ENCODE results near the gene CEP97.
"Not testable (repeated sequence)": the region's sequence is repeated elsewhere in the genome, so short reads cannot be mapped to it uniquely, and the experiment has no call there.

CEP97 gene

DNA sequence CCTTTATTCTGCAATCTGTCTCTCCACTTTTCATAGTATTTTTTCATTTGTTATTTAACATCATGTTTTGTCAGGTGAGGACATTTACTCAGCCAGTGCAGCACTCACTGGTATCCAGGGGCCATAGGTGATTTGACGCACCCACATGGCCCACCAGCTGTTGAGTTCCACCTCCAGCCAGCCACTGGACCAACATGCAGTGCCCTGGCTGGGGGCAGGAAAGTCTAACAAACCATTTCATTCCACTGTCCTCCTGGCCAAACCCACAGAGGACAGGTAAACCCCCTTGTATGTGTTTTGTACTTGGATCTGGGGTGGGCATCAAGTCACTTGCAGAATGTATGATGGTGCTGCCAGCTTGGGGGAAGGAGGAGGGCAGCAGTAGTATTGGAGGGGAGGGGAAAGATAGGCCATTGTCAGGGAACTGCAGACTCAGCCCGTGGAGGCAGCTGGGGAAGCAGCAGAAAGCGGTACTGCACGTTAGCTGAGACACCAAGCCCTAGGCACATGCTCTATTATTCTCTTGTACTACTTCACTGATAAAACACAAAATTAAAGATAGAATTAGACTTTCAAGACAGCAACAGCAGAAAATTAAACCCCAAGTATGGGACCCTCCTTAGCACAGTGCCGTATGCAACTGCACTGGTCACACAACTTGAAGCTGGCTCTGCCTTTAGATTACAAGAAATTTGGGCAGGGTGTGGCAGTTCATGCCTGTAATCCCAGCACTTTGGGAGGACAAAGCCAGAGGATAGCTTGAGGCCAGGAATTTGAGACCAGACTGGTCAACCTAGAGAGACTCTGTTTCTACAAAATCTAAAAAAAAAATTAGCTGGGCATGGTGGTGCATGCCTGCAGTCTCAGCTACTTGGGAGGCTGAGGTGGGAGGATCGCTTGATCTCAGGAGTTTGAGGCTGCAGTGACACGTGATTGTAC, 22.4 kb upstream of the CEP97 start:
- no peak for DNase-seq (ENCODE audit: low read depth in 3 of 3)

DNA sequence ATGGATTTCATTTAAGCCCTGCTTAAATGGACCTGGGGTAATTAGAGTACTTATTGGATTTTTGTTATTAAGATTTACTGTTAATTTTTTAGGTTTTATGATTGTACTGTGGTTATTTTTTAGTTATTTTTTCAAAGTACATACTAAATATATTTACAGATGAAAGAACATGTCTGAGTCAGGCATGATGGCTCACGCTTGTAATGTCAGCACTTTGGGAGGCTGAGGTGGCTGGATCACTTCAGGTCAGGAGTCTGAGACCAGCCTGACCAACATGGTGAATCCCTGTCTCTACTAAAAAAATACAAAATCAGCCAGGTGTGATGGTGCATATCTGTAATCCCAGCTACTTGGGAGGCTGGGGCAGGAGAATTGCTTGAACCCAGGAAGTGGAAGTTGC, 21.7 kb upstream of the CEP97 start:
- no peak for DNase-seq (ENCODE audit: low read depth in 3 of 3)

DNA sequence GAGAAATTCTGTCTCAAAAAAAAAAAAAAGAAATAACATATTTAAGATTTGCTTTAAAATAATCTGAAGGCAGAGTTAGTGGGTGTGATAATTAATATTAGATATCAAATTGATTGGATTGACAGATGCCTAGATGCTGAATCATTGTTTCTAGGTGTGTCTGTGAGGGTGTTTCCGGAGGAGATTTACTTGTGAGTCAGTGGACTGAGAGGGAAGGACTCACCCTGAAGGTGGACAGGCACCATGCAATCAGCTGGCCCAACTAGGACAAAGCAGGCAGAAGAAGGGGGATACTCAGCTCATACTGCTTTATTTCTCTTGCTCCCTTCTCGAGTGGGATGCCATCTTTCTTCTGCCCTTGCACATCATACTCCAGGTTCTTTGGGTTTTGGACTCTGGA, 21.2 kb upstream of the CEP97 start:
- DNase-seq (ENCODE audit: low read depth in 3 of 3) = no peak

DNA sequence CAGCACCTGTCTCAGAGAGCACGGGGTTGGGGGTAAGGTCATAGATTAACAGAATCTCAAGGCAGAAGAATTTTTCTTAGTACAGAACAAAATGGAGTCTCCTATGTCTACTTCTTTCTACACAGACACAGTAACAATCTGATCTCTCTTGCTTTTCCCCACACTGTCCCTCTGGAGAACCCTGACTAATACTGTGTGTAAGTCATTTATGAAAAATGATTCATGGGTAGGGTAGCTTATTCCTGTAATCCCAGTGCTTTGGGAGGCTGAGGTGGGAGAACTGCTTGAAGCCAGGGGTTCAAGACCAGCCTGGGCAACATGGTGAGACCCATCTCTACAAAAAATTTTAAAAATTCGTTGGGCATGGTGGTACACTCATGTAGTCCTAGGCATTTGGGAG, 19.8 kb upstream of the CEP97 start:
- not testable (repeated sequence) for DNase-seq (ENCODE audit: low read depth in 3 of 3)

DNA sequence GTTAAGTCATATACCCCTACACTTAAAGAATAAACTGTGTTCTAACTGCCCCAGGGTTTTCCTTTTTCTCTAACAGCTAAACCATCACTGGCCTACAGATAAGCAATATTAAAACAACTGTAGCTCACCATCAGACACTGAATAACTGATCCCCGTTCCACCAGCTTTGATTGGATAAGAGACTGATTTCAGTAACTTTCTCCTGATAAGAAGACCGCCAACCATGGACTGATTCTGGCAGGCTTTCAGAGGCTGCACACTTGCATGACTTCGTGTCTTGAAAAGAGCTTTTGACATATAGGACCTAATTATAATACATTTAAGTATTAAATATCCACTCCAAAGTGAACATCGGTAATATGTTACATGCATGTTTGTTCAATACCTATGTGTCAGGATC, 15.3 kb upstream of the CEP97 start:
- no peak for DNase-seq (ENCODE audit: low read depth in 3 of 3)

DNA sequence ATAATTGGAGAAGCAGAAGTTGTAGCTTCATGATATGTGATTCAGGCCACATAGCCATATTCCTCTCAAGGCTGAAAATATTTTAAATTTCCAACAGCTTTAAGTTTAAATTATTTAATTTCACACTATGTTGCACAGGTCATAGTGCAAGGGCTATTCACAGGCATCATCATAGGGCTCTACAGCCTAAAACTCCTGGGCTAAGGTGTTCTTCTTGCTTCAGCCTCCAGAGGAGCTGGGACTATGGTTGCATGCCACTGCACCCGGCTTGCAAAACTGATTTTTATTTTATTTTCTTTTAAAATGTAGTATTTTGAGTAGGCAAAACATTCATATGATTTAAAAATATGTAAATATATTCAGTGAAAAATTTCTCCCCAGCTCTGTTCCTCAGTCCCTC, 6.0 kb upstream of the CEP97 start:
- DNase-seq (ENCODE audit: low read depth in 3 of 3) = no peak

DNA sequence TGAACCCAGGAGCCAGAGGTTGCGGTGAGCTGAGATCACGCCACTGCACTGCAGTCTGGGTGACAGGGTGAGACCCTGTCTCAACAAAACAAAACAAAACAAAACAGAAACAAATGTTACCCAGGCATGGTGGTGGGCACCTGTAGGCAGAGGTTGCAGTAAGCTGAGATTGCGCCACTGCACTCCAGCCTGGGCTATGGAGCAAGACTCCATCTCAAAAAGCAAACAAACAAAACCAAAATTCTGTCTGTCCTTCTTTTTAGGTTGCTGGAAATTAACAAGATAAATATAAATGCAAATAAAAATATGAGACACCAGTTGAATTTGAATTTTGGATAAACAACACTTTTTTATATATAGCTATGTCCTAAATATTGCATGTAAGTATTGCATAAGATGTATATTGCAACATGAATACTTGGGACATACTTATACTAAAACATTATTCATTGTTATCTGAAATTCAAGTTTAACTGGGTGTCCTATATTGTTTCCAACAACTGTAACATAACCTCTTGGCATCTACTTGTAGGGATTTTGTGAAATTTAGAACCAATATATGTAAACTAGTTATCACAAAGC, 4.7 kb upstream of the CEP97 start:
- DNase-seq (ENCODE audit: low read depth in 3 of 3) = no peak

DNA sequence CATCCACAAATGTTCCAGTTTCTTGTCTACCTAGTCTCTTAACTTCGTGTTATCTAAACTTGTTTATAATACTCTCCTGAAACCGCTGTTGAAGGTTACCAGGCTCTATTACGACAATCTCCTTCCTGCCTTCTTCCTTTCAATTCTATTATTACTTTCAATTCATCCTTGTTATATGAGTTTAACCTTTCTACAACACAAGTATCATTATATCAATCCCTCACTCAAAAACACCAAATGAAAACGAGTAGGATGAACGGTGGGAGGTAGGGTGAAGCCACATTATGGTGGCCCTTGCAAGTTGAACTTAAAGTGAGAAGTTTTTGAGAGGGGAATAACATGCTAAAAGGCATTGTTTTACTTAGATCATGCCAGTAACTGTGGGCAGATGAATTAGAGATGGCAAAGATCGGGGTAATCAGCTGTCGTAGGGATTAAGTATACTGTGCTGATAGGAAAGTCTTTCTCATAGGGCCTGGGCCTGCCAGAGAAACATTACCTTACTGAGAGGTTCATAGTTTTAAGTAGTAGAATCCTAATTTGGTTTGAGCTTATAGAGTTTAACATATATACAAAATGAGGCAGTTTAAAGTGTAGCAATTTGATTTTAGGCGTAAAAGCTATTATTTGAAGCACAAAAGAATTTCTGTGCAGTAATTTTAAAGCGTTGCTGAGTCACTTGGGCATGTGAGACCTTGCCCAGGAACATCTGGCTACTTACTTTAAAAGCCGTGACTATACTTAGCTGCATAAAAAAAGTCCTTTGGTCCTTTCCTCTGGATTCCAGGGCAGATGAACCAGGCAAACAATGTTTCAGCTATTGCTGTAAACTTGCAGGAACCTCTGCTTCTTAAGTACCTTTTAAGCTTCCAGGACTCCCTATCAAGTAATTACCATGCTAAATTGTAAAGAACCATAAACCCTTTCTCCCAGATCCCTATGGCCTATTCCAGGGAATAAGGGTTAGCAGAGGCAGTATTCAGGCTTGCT, 3.3 kb upstream of the CEP97 start:
- peak in 1 of 3 donors; percentile 13 for DNase-seq (ENCODE audit: low read depth in 3 of 3)

DNA sequence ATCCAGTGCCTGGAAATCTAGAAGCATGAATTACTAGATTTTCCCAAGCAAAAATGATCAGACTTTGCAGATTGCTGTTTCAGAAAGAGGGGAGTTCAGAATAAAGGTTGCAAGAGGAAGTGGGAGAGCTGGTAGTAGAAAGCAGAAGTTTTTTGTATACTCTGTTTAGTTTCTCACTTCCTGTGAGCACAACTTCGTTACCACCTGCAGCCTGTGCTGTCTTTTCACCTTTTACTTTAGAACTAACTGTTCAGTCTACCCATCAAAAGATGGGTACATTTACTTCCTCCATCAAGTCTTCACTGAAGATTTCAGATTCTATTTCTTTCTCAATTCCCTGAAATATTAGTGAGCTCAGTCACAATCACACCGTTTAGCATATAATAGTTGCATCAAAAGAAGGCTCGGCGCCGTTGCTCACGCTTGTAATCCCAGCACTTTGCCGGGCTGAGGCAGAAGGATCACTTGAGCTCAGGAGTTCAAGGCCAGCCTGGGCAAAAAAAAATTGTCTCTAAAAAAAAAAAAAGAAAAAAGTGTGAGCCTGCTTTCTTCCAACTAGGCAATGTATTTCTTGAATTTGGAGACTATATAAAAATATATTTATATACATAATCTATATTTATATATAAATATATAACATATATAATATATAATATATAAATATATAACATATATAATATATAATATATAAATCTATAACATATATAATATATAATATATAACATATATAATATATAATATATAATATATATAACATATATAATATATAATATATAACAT, 1.8 kb upstream of the CEP97 start:
- DNase-seq (ENCODE audit: low read depth in 3 of 3) = no peak

DNA sequence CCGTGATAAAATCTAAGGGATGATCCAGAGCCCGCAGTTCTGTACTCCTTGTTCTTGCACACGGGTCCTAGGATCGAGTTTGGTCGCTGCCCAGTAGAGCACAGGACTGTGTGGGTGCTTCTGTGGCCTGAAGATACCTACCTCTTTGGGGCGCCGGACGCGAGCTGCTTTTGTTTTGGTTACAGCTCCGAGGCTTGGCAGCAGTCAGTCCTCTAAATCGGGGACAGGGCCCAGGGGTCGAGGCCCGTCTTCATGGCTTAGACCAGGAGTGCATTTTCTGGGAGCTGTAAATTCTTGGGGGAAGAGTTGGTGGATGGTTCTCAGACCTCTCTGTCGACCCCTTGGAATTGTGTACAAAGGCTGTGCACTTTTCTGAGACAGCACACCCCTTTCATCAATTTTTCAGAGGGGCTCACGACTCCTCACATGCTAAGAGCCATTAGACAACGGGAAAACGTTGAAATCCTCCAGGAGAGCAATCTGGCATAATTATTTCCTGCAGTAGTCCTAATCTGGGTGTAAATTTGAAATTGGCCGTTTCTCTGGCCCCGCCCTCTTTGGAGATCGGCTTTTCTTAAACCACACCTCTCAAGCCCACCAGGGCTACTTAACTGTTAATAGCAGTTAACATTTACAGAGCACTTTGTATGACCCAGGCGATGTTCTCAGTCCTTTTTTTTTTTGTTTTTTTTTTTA, 928 bp downstream of the CEP97 start:
- no peak for DNase-seq (ENCODE audit: low read depth in 3 of 3)

DNA sequence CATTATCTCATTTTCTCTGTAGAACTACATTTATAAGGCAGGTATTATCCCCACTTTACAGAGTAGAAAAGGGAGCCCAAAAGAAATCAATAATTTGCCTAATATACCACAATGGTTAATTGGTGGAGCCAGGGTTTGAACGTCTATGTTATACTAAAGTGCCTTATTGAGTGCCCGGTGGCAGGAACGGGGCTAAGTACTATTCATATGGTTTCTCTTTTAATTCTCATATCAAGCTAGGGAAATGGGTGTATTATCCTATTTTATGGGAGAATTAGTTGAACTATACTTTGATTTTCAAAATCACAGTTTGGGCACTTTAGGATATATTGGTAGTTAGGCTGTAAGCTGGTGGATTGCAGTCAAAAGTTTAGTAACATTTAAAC, 1.5 kb downstream of the CEP97 start:
- no peak for DNase-seq (ENCODE audit: low read depth in 3 of 3)

DNA sequence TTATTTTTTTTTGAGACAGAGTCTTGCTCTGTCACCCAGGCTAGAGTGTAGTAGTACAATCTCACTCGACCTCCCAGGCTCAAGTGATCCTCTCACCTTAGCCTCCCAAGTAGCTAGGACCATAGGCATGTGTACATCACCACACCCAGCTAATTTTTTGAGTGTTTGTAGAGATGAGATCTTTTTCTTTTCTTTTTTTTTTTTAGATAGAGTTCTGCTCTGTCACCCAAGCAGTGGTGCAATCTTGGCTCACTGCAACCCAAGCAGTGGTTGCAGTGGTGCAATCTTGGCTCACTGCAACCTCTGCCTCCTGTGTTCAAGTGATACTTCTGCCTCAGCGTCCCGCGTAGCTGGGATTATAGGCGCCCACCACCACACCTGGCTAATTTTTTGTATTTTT, 5.2 kb downstream of the CEP97 start:
- no peak for DNase-seq (ENCODE audit: low read depth in 3 of 3)

DNA sequence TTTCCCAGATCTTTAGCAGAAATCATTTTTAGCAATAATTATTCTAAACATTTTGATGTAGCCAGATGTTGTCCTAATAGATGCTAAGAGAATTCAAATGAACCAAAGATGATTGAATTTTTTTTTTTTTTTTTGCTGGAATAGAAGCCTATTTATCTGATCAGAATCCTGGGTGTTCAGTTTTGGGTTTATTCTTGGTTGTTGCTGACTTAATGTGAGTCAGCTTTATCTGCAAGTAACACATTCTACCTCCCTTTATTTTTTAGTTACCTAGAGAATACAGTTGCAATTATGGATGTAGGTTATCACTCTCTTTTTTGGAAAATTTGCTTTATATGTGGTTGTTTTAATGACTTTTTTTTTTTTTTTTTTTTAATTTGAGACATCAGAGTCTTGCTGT, 6.4 kb downstream of the CEP97 start:
- DNase-seq (ENCODE audit: low read depth in 3 of 3) = no peak

DNA sequence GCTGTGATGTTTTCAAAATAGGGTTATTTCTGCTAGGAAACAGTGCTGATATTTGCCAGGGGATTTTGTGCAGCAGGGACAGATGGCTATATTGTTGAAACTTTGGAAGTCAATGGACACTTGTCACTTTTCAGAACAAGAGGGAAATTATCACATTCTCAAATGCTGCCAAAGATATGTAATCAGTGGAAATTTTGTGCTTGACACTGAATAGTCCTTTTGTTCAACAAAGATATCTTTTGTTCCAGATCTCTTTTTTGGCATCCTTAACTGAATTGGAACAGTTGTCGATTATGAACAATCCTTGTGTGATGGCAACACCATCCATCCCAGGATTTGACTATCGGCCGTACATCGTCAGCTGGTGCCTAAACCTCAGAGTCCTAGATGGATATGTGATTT, 7.8 kb downstream of the CEP97 start:
- DNase-seq (ENCODE audit: low read depth in 3 of 3) = no peak

DNA sequence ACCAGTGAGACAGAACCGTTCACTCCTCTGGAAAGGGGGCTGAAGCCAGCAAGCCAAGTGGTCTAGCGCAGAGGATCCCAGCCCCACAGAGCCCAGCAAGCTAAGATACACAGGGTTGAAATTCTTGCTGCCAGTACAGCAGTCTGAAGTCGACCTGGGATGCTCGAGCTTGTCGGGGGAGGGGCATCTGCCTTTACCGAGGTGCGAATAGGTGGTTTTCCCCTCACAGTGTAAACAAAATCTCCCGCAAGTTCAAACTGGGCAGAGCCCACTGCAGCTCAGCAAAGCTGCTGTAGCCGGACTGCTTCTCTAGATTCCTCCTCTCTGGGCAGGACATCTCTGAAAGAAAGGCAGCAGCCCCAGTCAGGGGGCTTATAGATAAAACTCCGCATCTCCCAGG, 11.4 kb downstream of the CEP97 start:
- DNase-seq (ENCODE audit: low read depth in 3 of 3) = no peak

DNA sequence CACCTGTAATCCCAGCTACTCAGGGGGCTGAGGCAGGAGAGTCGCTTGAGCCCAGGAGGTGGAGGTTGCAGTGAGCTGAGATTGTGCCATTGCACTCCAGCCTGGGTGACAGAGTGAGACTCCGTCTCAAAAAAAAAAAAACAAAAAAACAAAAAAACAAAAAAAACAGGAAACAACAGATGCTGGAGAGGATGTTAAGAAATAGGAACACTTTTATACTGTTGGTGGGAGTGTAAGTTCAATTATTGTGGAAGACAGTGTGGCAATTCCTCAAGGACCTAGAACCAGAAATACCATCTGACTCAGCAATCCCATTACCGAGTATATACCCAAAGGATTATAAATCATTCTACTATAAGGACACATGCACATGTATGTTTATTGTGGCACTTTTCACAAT, 17.5 kb downstream of the CEP97 start:
- DNase-seq (ENCODE audit: low read depth in 3 of 3) = not testable (repeated sequence)

DNA sequence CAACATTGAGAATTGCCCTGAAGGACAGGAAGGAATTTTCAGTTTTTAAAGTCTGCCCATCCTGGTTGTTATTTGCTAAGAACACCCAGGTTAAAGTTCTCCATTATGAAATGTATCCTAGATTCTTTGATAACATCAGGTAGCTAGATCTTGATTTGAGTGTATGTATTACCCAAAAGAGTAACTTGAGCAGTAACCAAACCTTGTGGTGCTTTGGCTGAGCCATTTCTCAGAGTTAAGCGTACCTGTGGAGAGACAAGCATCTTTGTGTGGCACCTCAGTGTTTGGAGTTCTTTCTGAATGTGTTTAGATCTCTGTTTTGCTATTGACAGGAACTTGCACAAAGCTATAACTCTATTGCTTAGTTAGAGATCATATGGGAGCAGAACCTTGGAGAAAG, 20.4 kb downstream of the CEP97 start:
- DNase-seq (ENCODE audit: low read depth in 3 of 3) = no peak

DNA sequence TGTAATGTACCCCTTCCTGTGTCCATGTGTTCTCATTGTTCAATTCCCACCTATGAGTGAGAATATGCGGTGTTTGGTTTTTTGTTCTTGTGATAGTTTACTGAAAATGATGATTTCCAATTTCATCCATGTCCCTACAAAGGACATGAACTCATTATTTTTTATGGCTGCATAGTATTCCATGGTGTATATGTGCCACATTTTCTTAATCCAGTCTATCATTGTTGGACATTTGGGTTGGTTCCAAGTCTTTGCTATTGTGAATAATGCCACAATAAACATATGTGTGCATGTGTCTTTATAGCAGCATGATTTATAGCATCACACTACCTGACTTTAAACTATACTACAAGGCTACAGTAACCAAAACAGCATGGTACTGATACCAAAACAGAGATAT, 21.5 kb downstream of the CEP97 start:
- not testable (repeated sequence) for DNase-seq (ENCODE audit: low read depth in 3 of 3)

DNA sequence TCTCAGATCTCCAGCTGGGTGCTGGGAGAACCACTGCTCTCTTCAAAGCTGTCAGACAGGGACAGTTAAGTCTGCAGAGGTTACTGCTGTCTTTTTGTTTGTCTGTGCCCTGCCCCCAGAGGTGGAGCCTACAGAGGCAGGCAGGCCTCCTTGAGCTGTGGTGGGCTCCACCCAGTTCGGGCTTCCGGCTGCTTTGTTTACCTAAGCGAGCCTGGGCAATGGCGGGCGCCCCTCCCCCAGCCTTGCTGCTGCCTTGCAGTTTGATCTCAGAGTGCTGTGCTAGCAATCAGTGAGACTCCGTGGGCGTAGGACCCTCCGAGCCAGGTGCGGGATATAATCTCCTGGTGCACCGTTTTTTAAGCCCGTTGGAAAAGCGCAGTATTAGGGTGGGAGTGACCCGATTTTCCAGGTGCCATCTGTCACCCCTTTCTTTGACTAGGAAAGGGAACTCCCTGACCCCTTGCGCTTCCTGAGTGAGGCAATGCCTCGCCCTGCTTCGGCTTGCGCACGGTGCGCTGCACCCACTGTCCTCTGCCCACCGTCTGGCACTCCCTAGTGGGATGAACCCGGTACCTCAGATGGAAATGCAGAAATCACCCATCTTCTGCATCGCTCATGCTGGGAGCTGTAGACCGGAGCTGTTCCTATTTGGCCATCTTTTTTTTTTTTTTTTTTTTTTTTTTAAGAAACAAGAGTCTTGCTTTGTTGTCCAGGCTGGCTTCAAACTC, 29.1 kb downstream of the CEP97 start:
- DNase-seq (ENCODE audit: low read depth in 3 of 3) = not testable (repeated sequence)

DNA sequence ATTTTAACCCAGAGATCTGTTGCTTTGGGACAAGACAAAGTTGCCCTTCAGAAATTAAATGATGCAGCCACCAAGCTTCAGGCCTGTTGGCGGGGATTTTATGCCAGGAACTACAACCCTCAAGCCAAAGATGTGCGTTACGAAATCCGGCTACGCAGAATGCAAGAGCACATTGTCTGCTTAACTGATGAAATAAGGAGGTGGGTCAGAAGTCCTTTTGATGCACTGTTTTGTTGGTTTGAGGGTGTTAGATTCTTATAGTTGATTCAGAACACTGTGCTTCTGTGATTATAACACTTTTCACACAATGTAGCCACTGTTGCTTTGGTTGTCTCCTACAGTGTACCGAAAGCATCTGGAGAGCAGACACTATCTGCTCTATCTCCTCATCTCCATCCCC, 33.8 kb downstream of the CEP97 start:
- no peak for DNase-seq (ENCODE audit: low read depth in 3 of 3)
